Neural progenitor cell (in vitro differentiated cells): ENCODE measurements around the gene CIB2. TPM values are rescaled to one million over a fixed set of nuclear protein-coding genes. Genes with fewer than 3 reads are reported as not detected.

Experiments
- DNase-seq: peaks from one replicate; pipeline ENCODE4 v3.0.0-alpha.2; 2016; ENCODE audit warnings: low spot score
- H2AFZ ChIP-seq: fragments of 200-600 bp; sonication (generic); replicated peaks from 2 replicates; pipeline ENCODE4 v1.6.1; 2016; ENCODE audit warnings: antibody characterized with exemption
- H3F3A ChIP-seq: fragments of 200-600 bp; sonication (generic); 2 replicates; pipeline ENCODE4 v1.6.1; 2016; ENCODE audit warnings: antibody characterized with exemption, low read depth
- H3K27ac ChIP-seq: fragments of 200-600 bp; sonication (generic); 2 replicates; pipeline ENCODE4 v1.5.1; 2016; ENCODE audit warnings: mild to moderate bottlenecking
- H3K27me3 ChIP-seq: fragments of 200-600 bp; sonication (generic); 2 replicates; pipeline ENCODE4 v1.6.1; 2016; ENCODE audit warnings: mild to moderate bottlenecking, moderate library complexity
- H3K36me3 ChIP-seq: fragments of 200-600 bp; sonication (generic); 2 replicates; pipeline ENCODE4 v1.5.1; 2016
- H3K4me1 ChIP-seq: fragments of 200-600 bp; sonication (generic); 2 replicates; pipeline ENCODE4 v1.6.1; 2016; ENCODE audit warnings: mixed run types
- H3K4me2 ChIP-seq: fragments of 200-600 bp; sonication (generic); 2 replicates; pipeline ENCODE4 v1.6.1; 2016
- H3K4me3 ChIP-seq: fragments of 200-600 bp; sonication (generic); 2 replicates; pipeline ENCODE4 v1.5.1; 2016
- H3K79me2 ChIP-seq: fragments of 200-600 bp; sonication (generic); 2 replicates; pipeline ENCODE4 v1.6.1; 2016; ENCODE audit warnings: low read depth
- H3K9ac ChIP-seq: fragments of 200-600 bp; sonication (generic); 2 replicates; pipeline ENCODE4 v1.6.1; 2016
- H3K9me3 ChIP-seq: fragments of 200-600 bp; sonication (generic); 2 replicates; pipeline ENCODE4 v1.5.1; 2016; ENCODE audit warnings: low read depth
- H4K20me1 ChIP-seq: fragments of 200-600 bp; sonication (generic); 2 replicates; pipeline ENCODE4 v1.6.1; 2016; ENCODE audit warnings: low read depth
- H3K27ac Mint-ChIP-seq: 3 replicates; pipeline ENCODE4 v1.8.0; 2021; ENCODE audit warnings: mixed read lengths
- H3K27me3 Mint-ChIP-seq: 2 replicates; pipeline ENCODE4 v1.8.0; 2022; ENCODE audit warnings: low read depth, mild to moderate bottlenecking, inconsistent platforms, moderate library complexity, mixed read lengths; ENCODE audit not compliant: insufficient read depth
- H3K36me3 Mint-ChIP-seq: 3 replicates; pipeline ENCODE4 v1.8.0; 2021; ENCODE audit warnings: mixed read lengths
- H3K4me1 Mint-ChIP-seq: 3 replicates; pipeline ENCODE4 v1.8.0; 2021; ENCODE audit warnings: mixed read lengths
- H3K4me3 Mint-ChIP-seq: 3 replicates; pipeline ENCODE4 v1.8.0; 2021; ENCODE audit warnings: mild to moderate bottlenecking, moderate library complexity, mixed read lengths
- H3K9me3 Mint-ChIP-seq: 3 replicates; pipeline ENCODE4 v1.8.0; 2020; ENCODE audit warnings: mixed read lengths
- EZH2 ChIP-seq: fragments of 200-600 bp; sonication (generic); IDR thresholded peaks from 2 replicates; pipeline ENCODE4 v1.6.1; 2017; ENCODE audit warnings: antibody characterized with exemption, mild to moderate bottlenecking, moderate library complexity
- EZH2phosphoT487 ChIP-seq: fragments of 200-600 bp; sonication (generic); IDR thresholded peaks from 2 replicates; pipeline ENCODE4 v1.6.1; 2017; ENCODE audit warnings: antibody characterized with exemption
- total RNA-seq: library from RNA; depleted of rRNA; stranded (reverse); fragments of >200 nt; gene quantifications from 2 replicates; pipeline ENCODE4 v1.2.3, GENCODE V29; 2015; ENCODE audit warnings: low replicate concordance
- TF ChIP-seq, protein P1 (sequence below): fragments of 200-600 bp; sonication (generic); IDR thresholded peaks from 2 replicates; pipeline ENCODE4 v1.5.1; 2017; ENCODE audit warnings: antibody characterized with exemption, mild to moderate bottlenecking

The CIB2 gene
- total RNA-seq, result 40.6 and 52.0 TPM in 2 replicates

DNA sequence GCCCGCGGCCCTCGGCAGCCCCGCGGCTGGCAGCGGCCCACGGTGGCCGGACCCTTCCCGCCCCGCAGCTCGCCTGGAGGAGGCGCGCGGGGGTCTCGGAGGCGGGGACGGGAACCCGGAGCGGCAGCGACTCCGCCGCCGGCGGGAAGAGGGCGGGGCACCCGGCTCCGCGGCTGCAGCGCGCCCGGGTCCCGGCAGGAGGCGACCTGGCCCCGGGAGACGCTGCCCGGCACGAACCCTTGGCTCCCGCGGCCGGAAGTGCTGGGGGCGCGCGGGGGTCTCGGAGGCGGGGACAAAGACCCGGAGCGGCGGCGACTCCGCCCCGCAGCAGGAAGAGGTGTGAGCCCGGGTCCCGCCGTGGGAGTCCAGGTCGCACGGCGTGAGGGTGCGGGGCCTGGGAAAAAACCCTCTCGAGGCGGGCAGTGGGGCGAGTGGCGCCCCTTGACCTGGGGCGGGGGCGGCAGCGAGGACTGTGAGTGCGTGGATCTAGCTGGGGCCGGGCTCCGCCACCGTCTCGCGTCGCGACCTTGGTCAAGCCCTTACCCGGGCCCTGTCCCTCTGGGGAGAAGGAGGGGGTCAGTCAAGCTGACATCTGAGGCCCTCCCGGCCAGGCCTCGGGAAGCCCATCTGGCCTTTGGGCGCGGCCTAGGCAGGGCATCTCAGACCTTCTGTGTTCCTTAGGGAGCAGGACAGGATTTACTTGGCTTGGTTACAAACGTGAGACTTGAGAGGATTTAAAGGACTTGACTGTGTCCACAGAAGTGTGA is at the start of gene CIB2:
Gene CIB2, minus strand, starts transcription at position 151 of the 767 bp plus-strand sequence. CDS start 230 bp downstream, outside the sequence.
- H3K4me1 ChIP-seq, result peaks cover 12% of the 10 kb centered on the region
- H3K4me1 Mint-ChIP-seq, result peaks cover 27% of the 10 kb centered on the region
- peak within 1 kb of the TSS; percentile 59 for H3K4me3 ChIP-seq
- peak within 1 kb of the TSS; percentile 87 for H3K4me2 ChIP-seq
- H3K36me3 ChIP-seq, result no peaks in the 10 kb centered on the region
- no peaks in the 10 kb centered on the region for H3K9me3 ChIP-seq
- peak within 1 kb of the TSS; percentile 93 for H3K27ac Mint-ChIP-seq
- peak; percentile 95 for DNase-seq
- H3K27me3 Mint-ChIP-seq, result peaks cover 2% of the 10 kb centered on the region
- peak within 1 kb of the TSS; percentile 23 for H3K9ac ChIP-seq
- no peaks in the 10 kb centered on the region for H4K20me1 ChIP-seq
- H3F3A ChIP-seq, result peaks cover 24% of the 10 kb centered on the region
- H3K4me3 Mint-ChIP-seq, result peak within 1 kb of the TSS; percentile 92
- H3K9me3 Mint-ChIP-seq, result no peaks in the 10 kb centered on the region
- H3K27ac ChIP-seq, result no peak within 1 kb of the TSS
- H3K27me3 ChIP-seq, result no peaks in the 10 kb centered on the region
- TF ChIP-seq, protein P1, sequence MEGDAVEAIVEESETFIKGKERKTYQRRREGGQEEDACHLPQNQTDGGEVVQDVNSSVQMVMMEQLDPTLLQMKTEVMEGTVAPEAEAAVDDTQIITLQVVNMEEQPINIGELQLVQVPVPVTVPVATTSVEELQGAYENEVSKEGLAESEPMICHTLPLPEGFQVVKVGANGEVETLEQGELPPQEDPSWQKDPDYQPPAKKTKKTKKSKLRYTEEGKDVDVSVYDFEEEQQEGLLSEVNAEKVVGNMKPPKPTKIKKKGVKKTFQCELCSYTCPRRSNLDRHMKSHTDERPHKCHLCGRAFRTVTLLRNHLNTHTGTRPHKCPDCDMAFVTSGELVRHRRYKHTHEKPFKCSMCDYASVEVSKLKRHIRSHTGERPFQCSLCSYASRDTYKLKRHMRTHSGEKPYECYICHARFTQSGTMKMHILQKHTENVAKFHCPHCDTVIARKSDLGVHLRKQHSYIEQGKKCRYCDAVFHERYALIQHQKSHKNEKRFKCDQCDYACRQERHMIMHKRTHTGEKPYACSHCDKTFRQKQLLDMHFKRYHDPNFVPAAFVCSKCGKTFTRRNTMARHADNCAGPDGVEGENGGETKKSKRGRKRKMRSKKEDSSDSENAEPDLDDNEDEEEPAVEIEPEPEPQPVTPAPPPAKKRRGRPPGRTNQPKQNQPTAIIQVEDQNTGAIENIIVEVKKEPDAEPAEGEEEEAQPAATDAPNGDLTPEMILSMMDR, result peak; percentile 68
- no peak for TF ChIP-seq EZH2
- H3K79me2 ChIP-seq, result no peaks in the 10 kb centered on the region
- no peaks in the 10 kb centered on the region for H3K36me3 Mint-ChIP-seq
- H2AFZ ChIP-seq, result peak within 1 kb of the TSS; percentile 95

DNA sequence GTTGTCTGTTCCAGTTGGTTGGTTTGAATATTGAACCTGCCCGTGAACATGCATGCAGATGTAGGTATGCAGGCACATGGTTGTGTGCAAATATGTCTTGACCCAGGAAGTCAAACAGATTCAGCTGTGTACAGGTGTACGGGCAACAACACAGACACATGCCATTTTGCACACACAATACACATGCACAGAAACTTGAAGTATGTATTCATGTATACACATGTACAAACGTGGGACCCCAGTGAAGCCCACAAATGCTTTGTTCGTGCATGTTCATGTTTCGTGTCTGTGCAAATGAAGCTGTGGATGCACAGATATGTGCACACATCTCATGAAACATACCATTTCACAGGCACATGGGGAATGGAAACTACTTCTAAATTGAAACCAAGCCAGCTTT is 48.7 kb upstream of the CIB2 start:
- Mint-ChIP-seq H3K36me3 (no peaks in the 10 kb centered on the region), H3K9me3 (no peaks in the 10 kb centered on the region), H3K27ac (no peak overlapping the region), H3K27me3 (peaks cover 3% of the 10 kb centered on the region), H3K4me1 (no peaks in the 10 kb centered on the region), H3K4me3 (no peak overlapping the region)
- H3F3A ChIP-seq, result no peaks in the 10 kb centered on the region
- H3K9me3 ChIP-seq, result no peaks in the 10 kb centered on the region
- H3K4me1 ChIP-seq, result no peaks in the 10 kb centered on the region
- no peak for DNase-seq
- no peak for TF ChIP-seq EZH2phosphoT487
- H2AFZ ChIP-seq, result no peak overlapping the region
- no peak overlapping the region for H3K4me2 ChIP-seq
- H3K9ac ChIP-seq, result no peak overlapping the region
- H3K79me2 ChIP-seq, result no peaks in the 10 kb centered on the region
- H4K20me1 ChIP-seq, result no peaks in the 10 kb centered on the region
- no peak overlapping the region for H3K4me3 ChIP-seq
- H3K36me3 ChIP-seq, result no peaks in the 10 kb centered on the region
- H3K27ac ChIP-seq, result no peak overlapping the region
- no peaks in the 10 kb centered on the region for H3K27me3 ChIP-seq

DNA sequence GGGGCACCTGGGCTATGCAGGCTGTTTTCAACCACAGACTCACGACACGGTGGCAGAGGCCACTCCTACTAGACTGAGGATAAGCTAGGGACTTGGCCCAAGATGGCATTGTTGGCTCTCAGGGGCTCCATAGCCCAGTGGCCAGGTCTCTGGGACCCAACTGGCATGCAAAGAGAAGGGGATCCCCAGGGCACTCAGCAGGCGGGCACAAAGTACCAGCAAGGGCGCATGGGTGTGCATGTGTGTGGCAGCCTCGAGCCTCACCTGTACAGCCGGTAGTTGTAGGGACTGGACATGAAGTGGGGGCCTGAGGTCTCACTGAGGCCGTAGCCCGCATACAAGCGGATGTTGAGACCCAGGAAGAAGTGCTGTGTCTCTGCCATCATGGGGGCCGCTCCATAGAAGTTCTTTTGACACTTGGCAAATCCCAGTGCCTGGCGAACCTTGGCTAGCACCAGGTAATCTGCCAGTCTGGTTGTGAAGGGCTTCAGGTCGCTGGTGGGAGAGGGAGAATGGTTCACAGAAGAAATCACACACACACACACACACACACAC is 48.1 kb upstream of the CIB2 start:
- no peak overlapping the region for H2AFZ ChIP-seq
- no peak overlapping the region for H3K4me2 ChIP-seq
- H3K27ac Mint-ChIP-seq, result no peak overlapping the region
- TF ChIP-seq, protein P1, result no peak
- no peak for TF ChIP-seq EZH2phosphoT487
- no peak for TF ChIP-seq EZH2
- no peaks in the 10 kb centered on the region for H3K27me3 ChIP-seq
- no peaks in the 10 kb centered on the region for H3F3A ChIP-seq
- H3K4me1 ChIP-seq, result no peaks in the 10 kb centered on the region
- H3K9ac ChIP-seq, result no peak overlapping the region
- no peaks in the 10 kb centered on the region for H3K36me3 ChIP-seq
- no peaks in the 10 kb centered on the region for H3K9me3 ChIP-seq
- no peaks in the 10 kb centered on the region for H4K20me1 ChIP-seq
- DNase-seq, result no peak
- no peaks in the 10 kb centered on the region for H3K9me3 Mint-ChIP-seq
- H3K4me1 Mint-ChIP-seq, result no peaks in the 10 kb centered on the region
- no peak overlapping the region for H3K4me3 ChIP-seq
- peaks cover 3% of the 10 kb centered on the region for H3K27me3 Mint-ChIP-seq
- H3K4me3 Mint-ChIP-seq, result no peak overlapping the region
- no peak overlapping the region for H3K27ac ChIP-seq
- no peaks in the 10 kb centered on the region for H3K79me2 ChIP-seq
- no peaks in the 10 kb centered on the region for H3K36me3 Mint-ChIP-seq

DNA sequence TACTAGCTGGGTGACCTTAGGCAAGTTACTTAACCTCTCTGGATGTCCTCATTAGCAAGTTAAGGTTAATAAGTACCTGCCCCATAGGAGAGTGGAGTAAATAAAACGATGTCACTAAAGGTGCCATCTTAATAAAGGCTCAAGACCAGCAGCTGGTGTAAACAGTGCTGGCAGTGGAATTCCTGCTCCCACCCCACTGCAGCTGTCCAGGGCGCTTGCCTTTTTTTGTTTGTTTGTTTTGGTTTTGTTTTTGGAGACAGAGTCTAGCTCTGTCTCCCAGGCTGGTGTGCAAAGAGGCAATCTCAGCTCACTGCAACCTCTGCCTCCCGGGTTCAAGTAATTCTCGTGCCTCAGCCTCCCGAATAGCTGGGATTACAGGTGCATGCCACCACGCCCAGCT is 46.8 kb upstream of the CIB2 start:
- DNase-seq, result no peak
- Mint-ChIP-seq H3K9me3 (no peaks in the 10 kb centered on the region), H3K27ac (no peak overlapping the region), H3K4me3 (no peak overlapping the region), H3K27me3 (peaks cover 3% of the 10 kb centered on the region), H3K4me1 (no peaks in the 10 kb centered on the region), H3K36me3 (no peaks in the 10 kb centered on the region)
- TF ChIP-seq EZH2, result no peak
- TF ChIP-seq, protein P1, result no peak
- TF ChIP-seq EZH2phosphoT487, result no peak
- no peak overlapping the region for H3K9ac ChIP-seq
- H3K4me2 ChIP-seq, result no peak overlapping the region
- H3K79me2 ChIP-seq, result no peaks in the 10 kb centered on the region
- no peaks in the 10 kb centered on the region for H4K20me1 ChIP-seq
- no peaks in the 10 kb centered on the region for H3K36me3 ChIP-seq
- no peaks in the 10 kb centered on the region for H3K4me1 ChIP-seq
- no peak overlapping the region for H3K4me3 ChIP-seq
- H2AFZ ChIP-seq, result no peak overlapping the region
- H3K27ac ChIP-seq, result no peak overlapping the region
- no peaks in the 10 kb centered on the region for H3K27me3 ChIP-seq
- no peaks in the 10 kb centered on the region for H3F3A ChIP-seq
- no peaks in the 10 kb centered on the region for H3K9me3 ChIP-seq
